Measurements from ENCODE around the gene DMRT2. TPM values are rescaled to one million over a fixed set of nuclear protein-coding genes. Genes with fewer than 3 reads are reported as not detected.

Gene DMRT2
- total and polyA plus RNA-seq, 2 of the 8 experiments (the other 6 are each of a cell fraction or from before 2014, with no cell fraction given): 0.29 to 0.93 TPM

- Histone ChIP-seq H2BK5ac (ENCODE audit: low read depth, low read length) (no peak overlapping the region), H3K36me3 (ENCODE audit: control insufficient read depth in 2 of 4, insufficient read depth in 4 of 4, low read length in 3 of 4) (no peaks in the 10 kb centered on the region; a peak in 1 of 8 replicates), H3K79me1 (ENCODE audit: low read depth, low read length) (no peaks in the 10 kb centered on the region), H3K4ac (replicated peaks; ENCODE audit: insufficient read length, low read depth, low read length) (no peak overlapping the region), H3K4me2 (ENCODE audit: insufficient read depth in 1 of 2, low read depth in 2 of 2, low read length in 2 of 2) (peak overlapping the region in 1 of 2 experiments; percentile 78; a peak in 1 of 4 replicates), H3K27me3 (replicated peaks in 1 of 4; ENCODE audit: control insufficient read depth in 3 of 4, extremely low read depth in 1 of 4, insufficient read depth in 3 of 4, low read length in 3 of 4) (peaks cover 8 to 48% (median 43%) of the 10 kb centered on the region in 4 experiments), H2BK12ac (ENCODE audit: low read depth, low read length) (no peak overlapping the region), H3K23ac (ENCODE audit: insufficient read length) (no peak overlapping the region), H4K8ac (ENCODE audit: extremely low read depth, insufficient read depth, low read length) (no peak overlapping the region), H2BK20ac (ENCODE audit: low read length) (no peak overlapping the region), H3K4me1 (replicated peaks in 1 of 4; ENCODE audit: control insufficient read depth in 3 of 4, insufficient read depth in 4 of 4, low read length in 3 of 4) (peaks cover 0 to 7% (median 0%) of the 10 kb centered on the region in 4 experiments; a peak in 1 of 7 replicates), H2BK120ac (replicated peaks; ENCODE audit: low read depth, low read length) (no peak overlapping the region), H3K14ac (ENCODE audit: insufficient read length) (no peak overlapping the region), H4K91ac (replicated peaks; ENCODE audit: insufficient read length, low read length) (no peak overlapping the region), H3K56ac (replicated peaks; ENCODE audit: insufficient read length, low read depth, low read length) (no peak overlapping the region), H4K5ac (ENCODE audit: insufficient read length, low read depth, low read length) (no peak overlapping the region), H3K23me2 (ENCODE audit: low read depth, low read length) (peaks cover 4% of the 10 kb centered on the region; the same call in 1 of the 2 replicates), H3K27ac (ENCODE audit: low read depth, low read length) (no peak overlapping the region), H2AFZ (ENCODE audit: low read length) (no peak overlapping the region), H3K4me3 (ENCODE audit: extremely low read depth in 1 of 4, insufficient read depth in 2 of 4, low read depth in 3 of 4, low read length in 4 of 4) (peak overlapping the region in 1 of 4 experiments; percentile 29; a peak in 1 of 8 replicates), H2AK5ac (ENCODE audit: low read depth, low read length) (no peak overlapping the region), H3K9ac (replicated peaks in 1 of 4; ENCODE audit: extremely low read depth in 1 of 4, low read depth in 3 of 4, low read length in 3 of 4) (no peak overlapping the region), H4K20me1 (replicated peaks in 1 of 2; ENCODE audit: control insufficient read depth in 1 of 2, insufficient read depth in 2 of 2, low read length in 2 of 2) (peaks cover 0 to 5% of the 10 kb centered on the region in 2 experiments), H2BK15ac (ENCODE audit: low read length) (no peak overlapping the region), H3K9me3 (ENCODE audit: insufficient read depth in 2 of 2, low read depth in 1 of 2, low read length in 1 of 2) (peaks cover 4 to 53% of the 10 kb centered on the region in 2 experiments; a peak in 3 of 4 replicates), H3K79me2 (ENCODE audit: control insufficient read depth in 1 of 2, insufficient read depth in 2 of 2, low read length in 2 of 2) (no peaks in the 10 kb centered on the region), H3K18ac (ENCODE audit: extremely low read depth, low read length) (no peak overlapping the region)
- 81% methylated on average over 12 of the region's 12 CpGs; no CpG with 5 or more reads in 1 of the 2 experiments for WGBS, 2 experiments (ENCODE audit: extremely low coverage in 1 of 2, insufficient coverage in 1 of 2, insufficient read length in 1 of 2, insufficient replicate concordance in 2 of 2, low coverage in 1 of 2, low lambda C conversion rate in 2 of 2, missing lambda C conversion rate in 1 of 2)
- CTCF ChIA-PET (ENCODE audit: partially characterized antibody): no interaction called here
- POLR2A ChIA-PET (ENCODE audit: partially characterized antibody): no interaction called here
- DNase-seq (ENCODE audit: low read depth in 1 of 2, low spot score in 2 of 2) (no peak), FAIRE-seq (no peak)
- TF ChIP-seq CHD2 (IDR thresholded peaks at IDR 0.05; ENCODE audit: low read length): no peak
- no peak for TF ChIP-seq JUND (IDR thresholded peaks at IDR 0.05; ENCODE audit: low read length)
- no peak for TF ChIP-seq KDM5A (IDR thresholded peaks at IDR 0.05; ENCODE audit: low read length)
- no peak for TF ChIP-seq TBP (IDR thresholded peaks at IDR 0.05; ENCODE audit: low read depth, low read length)
- TF ChIP-seq TCF12 (IDR thresholded peaks at IDR 0.05; ENCODE audit: low read depth, low read length): no peak
- no peak for TF ChIP-seq JUN (IDR thresholded peaks at IDR 0.05; ENCODE audit: low read depth, low read length)
- TF ChIP-seq RAD21 (IDR thresholded peaks at IDR 0.05 in 1 of 2, conservative IDR thresholded peaks at IDR 0.05 in 1 of 2; ENCODE audit: low read depth in 2 of 2, low read length in 2 of 2): no peak
- TF ChIP-seq, protein P1, sequence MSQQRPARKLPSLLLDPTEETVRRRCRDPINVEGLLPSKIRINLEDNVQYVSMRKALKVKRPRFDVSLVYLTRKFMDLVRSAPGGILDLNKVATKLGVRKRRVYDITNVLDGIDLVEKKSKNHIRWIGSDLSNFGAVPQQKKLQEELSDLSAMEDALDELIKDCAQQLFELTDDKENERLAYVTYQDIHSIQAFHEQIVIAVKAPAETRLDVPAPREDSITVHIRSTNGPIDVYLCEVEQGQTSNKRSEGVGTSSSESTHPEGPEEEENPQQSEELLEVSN (IDR thresholded peaks at IDR 0.05): no peak
- no peak for TF ChIP-seq FOSL1 (IDR thresholded peaks at IDR 0.05; ENCODE audit: insufficient read depth, low read depth, low read length)
- no peak for TF ChIP-seq HDAC6 (IDR thresholded peaks at IDR 0.05; ENCODE audit: low read depth, low read length)
- no peak for TF ChIP-seq SAP30 (IDR thresholded peaks at IDR 0.05; ENCODE audit: insufficient read depth, insufficient replicate concordance, low read length)
- no peak for TF ChIP-seq SUZ12 (IDR thresholded peaks at IDR 0.05; ENCODE audit: low read length)
- TF ChIP-seq TAF1 (IDR thresholded peaks at IDR 0.05; ENCODE audit: low read depth, low read length): no peak
Measured at GRCh38 chr9:1049641-1050040, 516 bp upstream of the DMRT2 start.

All from H1 (cell line).